Smooth muscle cell of trachea (primary cell): ENCODE results near the gene METTL16. TPM values are rescaled to one million over a fixed set of nuclear protein-coding genes. Genes with fewer than 3 reads are reported as not detected.

Source experiments
- total RNA-seq: library from RNA; depleted of rRNA; stranded (reverse); fragments of >200 nt; gene quantifications from 2 replicates; pipeline ENCODE4 v1.2.1, GENCODE V29; 2014

The METTL16 gene
- 16.9 and 19.3 TPM in 2 replicates for total RNA-seq

DNA sequence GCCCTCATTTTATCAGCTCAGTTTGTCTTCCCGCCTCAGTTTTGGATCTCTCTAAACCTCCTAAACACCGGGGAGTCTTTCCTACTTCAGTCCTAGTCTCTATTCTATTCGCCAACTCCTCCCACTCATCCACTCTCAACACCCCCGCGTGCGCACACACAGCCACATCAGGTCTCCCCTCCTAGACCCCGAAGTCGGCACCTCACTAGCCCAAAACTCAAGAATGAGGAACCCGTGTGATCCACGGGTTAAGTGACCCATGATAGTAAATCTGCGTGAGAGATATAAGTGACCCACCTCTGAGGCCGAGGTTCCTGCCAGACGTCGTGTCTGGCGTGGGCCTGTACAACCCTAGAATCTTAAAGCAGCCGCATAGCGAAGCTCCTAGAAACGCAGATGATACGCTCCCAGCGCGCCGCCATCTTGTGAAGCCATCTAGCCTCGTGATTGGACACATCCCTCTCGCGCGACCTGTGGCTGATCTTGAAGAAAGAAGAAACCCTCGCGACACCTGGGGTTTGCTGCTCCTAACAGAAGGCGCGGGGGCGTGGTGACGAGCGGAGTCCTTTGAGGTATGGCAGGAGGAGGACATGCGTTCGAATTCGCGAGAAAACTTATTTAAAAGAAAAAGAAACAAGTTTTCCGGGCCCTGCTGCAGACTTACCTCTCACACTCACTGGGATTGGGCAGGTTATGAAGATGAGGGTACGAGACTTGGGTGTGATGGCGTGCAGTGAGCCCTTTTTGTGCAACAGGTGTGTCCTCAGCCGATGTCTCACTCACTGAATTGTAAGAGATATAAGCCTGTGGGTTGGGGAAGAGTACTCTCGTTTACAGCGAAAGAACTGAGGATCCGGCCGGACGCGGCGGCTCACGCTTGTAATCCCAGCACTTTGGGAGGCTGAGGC lies at the start of gene METTL16:
METTL16 (minus strand) TSS at position 427 of the 908 bp plus-strand sequence. CDS start 9,557 bp downstream, outside the sequence.

DNA sequence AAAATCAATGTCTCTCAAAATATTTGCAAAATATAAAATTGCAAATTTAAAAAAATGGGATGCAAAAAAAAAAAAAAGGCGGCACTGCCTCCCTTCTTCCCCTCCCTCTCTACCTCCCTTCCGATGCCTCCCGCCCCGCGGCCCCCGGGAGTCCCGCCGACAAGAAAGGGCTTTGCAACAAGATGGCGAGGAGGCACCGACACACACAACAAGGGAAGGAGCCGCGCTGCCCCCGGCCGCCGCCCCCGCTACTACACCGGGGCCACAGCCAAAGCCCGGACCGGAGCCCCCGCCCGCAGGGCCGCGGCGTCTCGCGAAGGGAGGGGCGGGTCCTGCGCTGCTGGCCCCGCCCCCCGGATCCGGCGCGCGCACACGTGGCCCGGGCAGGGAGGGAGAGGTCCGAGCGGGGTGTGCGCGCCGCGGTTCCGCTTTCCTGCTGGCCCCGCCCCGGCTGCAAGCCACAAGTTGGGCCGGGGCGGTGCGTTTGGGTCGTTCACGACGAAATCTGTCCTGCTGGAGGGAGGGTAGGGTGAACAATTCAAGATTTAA lies 110.7 kb downstream of the METTL16 start, which contains the start of gene MNT:
MNT (minus strand) TSS at position 184 of the 549 bp plus-strand sequence. CDS start 348 bp downstream, outside the sequence.

Other genes starting within 250 kb of the METTL16 start
- 44.8 and 51.4 TPM in 2 replicates for gene SMG6, start 208.1 kb downstream of the METTL16 start, total RNA-seq
- gene SRR, start 207.9 kb downstream of the METTL16 start, total RNA-seq, result 24.4 and 27.6 TPM in 2 replicates
- 46.4 and 67.6 TPM in 2 replicates for gene TSR1, start 175.4 kb downstream of the METTL16 start, total RNA-seq
- 37.2 and 75.4 TPM in 2 replicates for gene SGSM2, start 174.4 kb downstream of the METTL16 start, total RNA-seq
- 10.8 and 14.9 TPM in 2 replicates for gene MNT, start 110.8 kb downstream of the METTL16 start, total RNA-seq
- gene PAFAH1B1, start 81.8 kb upstream of the METTL16 start, total RNA-seq, result 98.1 and 146 TPM in 2 replicates
- gene CLUH, start 199.9 kb upstream of the METTL16 start, total RNA-seq, result 31.1 and 57.2 TPM in 2 replicates
- not detected in 2 replicates for gene CCDC92B, start 237.8 kb upstream of the METTL16 start, total RNA-seq